ENCODE results near the gene LRP5.

Gene LRP5

DNA sequence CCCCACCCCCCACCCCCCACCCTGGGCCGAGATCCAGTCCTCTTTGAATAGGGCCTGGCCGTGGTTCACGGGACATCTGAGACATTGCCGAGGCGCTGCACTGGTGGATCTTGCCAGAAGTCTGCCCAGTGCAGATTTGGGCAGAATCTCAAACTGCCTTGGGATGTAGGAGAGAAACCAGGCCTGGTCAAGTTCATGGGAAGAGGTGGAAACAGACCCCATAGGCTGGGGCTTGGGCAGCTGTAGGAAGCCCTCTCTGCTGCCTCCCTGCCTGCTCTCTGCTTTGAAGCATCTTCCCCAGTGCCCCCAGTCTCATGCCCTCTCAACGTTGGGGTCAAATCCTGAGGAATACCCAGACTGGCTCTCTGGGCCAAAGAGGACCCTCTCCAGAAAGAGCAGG, 132.2 kb downstream of the LRP5 start:
- H3K79me1 ChIP-seq (replicated peaks; ENCODE audit: low read length, poor library complexity, severe bottlenecking), result peaks cover 3% of the 10 kb centered on the region
- H3K14ac ChIP-seq (ENCODE audit: low read length in 2 of 2), result no peak overlapping the region
- no peak for DNase-seq
- H3K36me3 ChIP-seq (ENCODE audit: control insufficient read depth in 1 of 2, insufficient read depth in 2 of 2, low read depth in 1 of 2, low read length in 2 of 2), result peaks cover 16 to 41% of the 10 kb centered on the region in 2 experiments
- peaks cover 28% of the 10 kb centered on the region for H3K4me1 ChIP-seq (ENCODE audit: control insufficient read depth, insufficient read depth, low read depth, low read length)
- H3K4me2 ChIP-seq (ENCODE audit: low read length, poor library complexity, severe bottlenecking), result no peak overlapping the region
- no peaks in the 10 kb centered on the region for H3K9me3 ChIP-seq (ENCODE audit: control insufficient read depth, low read length)
- H3K4me3 ChIP-seq (ENCODE audit: insufficient read depth in 1 of 2, low read depth in 1 of 2, low read length in 2 of 2), result no peak overlapping the region
- no peak overlapping the region for H2AFZ ChIP-seq (ENCODE audit: low read depth, low read length)
- H2BK15ac ChIP-seq (ENCODE audit: low read depth, poor library complexity, severe bottlenecking), result no peak overlapping the region
- no peak overlapping the region for H2BK12ac ChIP-seq (ENCODE audit: low read length in 2 of 2)
- H3K18ac ChIP-seq (ENCODE audit: low read depth in 1 of 2, low read length in 2 of 2), result no peak overlapping the region
- 94% methylated on average over 5 of the region's 6 CpGs for WGBS
- H2AK5ac ChIP-seq (ENCODE audit: low read length, severe bottlenecking), result no peak overlapping the region
- H3K23ac ChIP-seq (ENCODE audit: low read length in 2 of 2), result no peak overlapping the region
- H3K9ac ChIP-seq (ENCODE audit: low read length), result no peak overlapping the region
- H4K8ac ChIP-seq (ENCODE audit: low read length), result no peak overlapping the region
- H3K27ac ChIP-seq (ENCODE audit: low read length, poor library complexity, severe bottlenecking), result no peak overlapping the region
- no peak overlapping the region for H3K4ac ChIP-seq (ENCODE audit: low read depth in 1 of 2, low read length in 2 of 2)
- no peak overlapping the region for H4K91ac ChIP-seq (ENCODE audit: low read length)
- no peak overlapping the region for H2BK5ac ChIP-seq (ENCODE audit: low read depth, low read length, poor library complexity, severe bottlenecking)
- H3K27me3 ChIP-seq (ENCODE audit: control insufficient read depth in 1 of 2, insufficient read depth in 1 of 2, low read length in 2 of 2), result no peaks in the 10 kb centered on the region
- no peak overlapping the region for H2BK120ac ChIP-seq (ENCODE audit: low read depth, low read length)

- no peak overlapping the region for H2BK5ac ChIP-seq (ENCODE audit: low read depth, low read length, poor library complexity, severe bottlenecking)
- no peak overlapping the region for H3K4me2 ChIP-seq (ENCODE audit: low read length, poor library complexity, severe bottlenecking)
- no peaks in the 10 kb centered on the region for H3K9me3 ChIP-seq (ENCODE audit: control insufficient read depth, low read length)
- no peak overlapping the region for H2BK15ac ChIP-seq (ENCODE audit: low read depth, poor library complexity, severe bottlenecking)
- no peak overlapping the region for H3K9ac ChIP-seq (ENCODE audit: low read length)
- DNase-seq, result no peak
- H3K27me3 ChIP-seq (ENCODE audit: control insufficient read depth in 1 of 2, insufficient read depth in 1 of 2, low read length in 2 of 2), result no peaks in the 10 kb centered on the region
- H3K14ac ChIP-seq (ENCODE audit: low read length in 2 of 2), result no peak overlapping the region
- H2AK5ac ChIP-seq (ENCODE audit: low read length, severe bottlenecking), result peak overlapping the region; percentile 60
- no peak overlapping the region for H3K27ac ChIP-seq (ENCODE audit: low read length, poor library complexity, severe bottlenecking)
- H3K36me3 ChIP-seq (ENCODE audit: control insufficient read depth in 1 of 2, insufficient read depth in 2 of 2, low read depth in 1 of 2, low read length in 2 of 2), result peaks cover 16 to 45% of the 10 kb centered on the region in 2 experiments
- peaks cover 20% of the 10 kb centered on the region for H3K4me1 ChIP-seq (ENCODE audit: control insufficient read depth, insufficient read depth, low read depth, low read length)
- no peak overlapping the region for H3K18ac ChIP-seq (ENCODE audit: low read depth in 1 of 2, low read length in 2 of 2)
- H3K4ac ChIP-seq (ENCODE audit: low read depth in 1 of 2, low read length in 2 of 2), result peak overlapping the region in 1 of 2 experiments; percentile 35
- H3K4me3 ChIP-seq (ENCODE audit: insufficient read depth in 1 of 2, low read depth in 1 of 2, low read length in 2 of 2), result no peak overlapping the region
- no peak overlapping the region for H2AFZ ChIP-seq (ENCODE audit: low read depth, low read length)
- WGBS, result 90% methylated on average over 11 of the region's 11 CpGs
- no peak overlapping the region for H4K8ac ChIP-seq (ENCODE audit: low read length)
- H2BK12ac ChIP-seq (ENCODE audit: low read length in 2 of 2), result no peak overlapping the region
- no peak overlapping the region for H4K91ac ChIP-seq (ENCODE audit: low read length)
- H3K79me1 ChIP-seq (replicated peaks; ENCODE audit: low read length, poor library complexity, severe bottlenecking), result peaks cover 3% of the 10 kb centered on the region
- H3K23ac ChIP-seq (ENCODE audit: low read length in 2 of 2), result no peak overlapping the region
- H2BK120ac ChIP-seq (ENCODE audit: low read depth, low read length), result no peak overlapping the region
Measured at GRCh38 chr11:68445531-68446035, 133.2 kb downstream of the LRP5 start.

GRCh38 chr11:68446046-68446725, 133.8 kb downstream of the LRP5 start:
- H2BK15ac ChIP-seq (ENCODE audit: low read depth, poor library complexity, severe bottlenecking), result peak overlapping the region; percentile 41
- H2AFZ ChIP-seq (ENCODE audit: low read depth, low read length), result no peak overlapping the region
- H2BK120ac ChIP-seq (ENCODE audit: low read depth, low read length), result no peak overlapping the region
- peaks cover 16% of the 10 kb centered on the region for H3K4me1 ChIP-seq (ENCODE audit: control insufficient read depth, insufficient read depth, low read depth, low read length)
- H3K4ac ChIP-seq (ENCODE audit: low read depth in 1 of 2, low read length in 2 of 2), result no peak overlapping the region
- 96% methylated on average over 18 of the region's 18 CpGs for WGBS
- H3K9ac ChIP-seq (ENCODE audit: low read length), result no peak overlapping the region
- DNase-seq, result no peak
- peaks cover 16 to 45% of the 10 kb centered on the region in 2 experiments for H3K36me3 ChIP-seq (ENCODE audit: control insufficient read depth in 1 of 2, insufficient read depth in 2 of 2, low read depth in 1 of 2, low read length in 2 of 2)
- no peaks in the 10 kb centered on the region for H3K27me3 ChIP-seq (ENCODE audit: control insufficient read depth in 1 of 2, insufficient read depth in 1 of 2, low read length in 2 of 2)
- H3K18ac ChIP-seq (ENCODE audit: low read depth in 1 of 2, low read length in 2 of 2), result no peak overlapping the region
- H3K23ac ChIP-seq (ENCODE audit: low read length in 2 of 2), result no peak overlapping the region
- no peaks in the 10 kb centered on the region for H3K9me3 ChIP-seq (ENCODE audit: control insufficient read depth, low read length)
- H2BK12ac ChIP-seq (ENCODE audit: low read length in 2 of 2), result no peak overlapping the region
- no peak overlapping the region for H3K4me2 ChIP-seq (ENCODE audit: low read length, poor library complexity, severe bottlenecking)
- H3K4me3 ChIP-seq (ENCODE audit: insufficient read depth in 1 of 2, low read depth in 1 of 2, low read length in 2 of 2), result no peak overlapping the region
- no peak overlapping the region for H4K91ac ChIP-seq (ENCODE audit: low read length)
- H2AK5ac ChIP-seq (ENCODE audit: low read length, severe bottlenecking), result peak overlapping the region; percentile 45
- H4K8ac ChIP-seq (ENCODE audit: low read length), result no peak overlapping the region
- no peak overlapping the region for H3K14ac ChIP-seq (ENCODE audit: low read length in 2 of 2)
- no peak overlapping the region for H2BK5ac ChIP-seq (ENCODE audit: low read depth, low read length, poor library complexity, severe bottlenecking)
- peaks cover 3% of the 10 kb centered on the region for H3K79me1 ChIP-seq (replicated peaks; ENCODE audit: low read length, poor library complexity, severe bottlenecking)
- H3K27ac ChIP-seq (ENCODE audit: low read length, poor library complexity, severe bottlenecking), result no peak overlapping the region

DNA sequence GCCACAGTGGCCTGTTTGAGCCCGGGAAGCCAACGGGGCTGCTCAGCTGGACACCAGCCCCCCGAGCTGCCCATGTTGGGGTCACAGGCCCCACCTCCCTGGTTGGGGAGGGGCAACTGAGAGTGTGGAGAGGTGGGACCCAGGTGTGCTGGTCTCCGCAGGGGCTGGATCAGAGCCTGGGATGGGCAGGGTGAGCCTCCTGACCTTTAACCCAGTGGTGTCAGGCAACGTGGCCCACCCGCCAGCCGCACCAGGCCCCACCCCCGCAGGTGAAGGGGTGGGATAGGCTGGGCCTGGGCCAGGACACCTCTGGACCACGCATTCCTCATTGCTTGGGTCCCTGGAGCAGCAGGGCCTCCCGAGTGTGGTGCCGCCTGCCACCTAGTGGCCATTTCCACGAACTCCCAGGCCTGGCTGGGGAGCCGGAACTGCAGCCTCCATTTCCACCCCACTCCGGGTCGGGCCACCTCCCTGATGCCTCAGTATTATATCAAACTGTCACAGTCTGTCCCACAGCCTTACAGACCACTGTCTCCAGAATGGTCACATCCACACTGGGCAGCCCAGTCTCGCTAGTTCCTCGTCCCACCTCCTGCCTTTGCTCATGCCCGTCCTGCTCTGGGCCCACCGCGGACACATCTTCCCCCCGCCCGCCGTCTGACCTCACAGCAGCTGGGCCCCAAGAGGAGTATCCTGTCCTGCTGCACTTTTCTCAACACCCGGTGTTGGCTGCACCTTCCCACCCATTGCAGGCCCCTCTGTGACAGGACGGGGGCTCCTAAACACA, 134.8 kb downstream of the LRP5 start:
- Histone ChIP-seq H3K79me1 (replicated peaks; ENCODE audit: low read length, poor library complexity, severe bottlenecking) (peaks cover 3% of the 10 kb centered on the region), H2BK120ac (ENCODE audit: low read depth, low read length) (no peak overlapping the region), H3K9me3 (ENCODE audit: control insufficient read depth, low read length) (no peaks in the 10 kb centered on the region), H3K27me3 (ENCODE audit: control insufficient read depth in 1 of 2, insufficient read depth in 1 of 2, low read length in 2 of 2) (no peaks in the 10 kb centered on the region), H4K91ac (ENCODE audit: low read length) (no peak overlapping the region), H3K4me2 (ENCODE audit: low read length, poor library complexity, severe bottlenecking) (no peak overlapping the region), H3K14ac (ENCODE audit: low read length in 2 of 2) (no peak overlapping the region), H2AK5ac (ENCODE audit: low read length, severe bottlenecking) (no peak overlapping the region), H3K4me3 (ENCODE audit: insufficient read depth in 1 of 2, low read depth in 1 of 2, low read length in 2 of 2) (no peak overlapping the region), H3K9ac (ENCODE audit: low read length) (peak overlapping the region; percentile 39), H3K36me3 (ENCODE audit: control insufficient read depth in 1 of 2, insufficient read depth in 2 of 2, low read depth in 1 of 2, low read length in 2 of 2) (peaks cover 16 to 45% of the 10 kb centered on the region in 2 experiments), H3K4me1 (ENCODE audit: control insufficient read depth, insufficient read depth, low read depth, low read length) (peaks cover 9% of the 10 kb centered on the region), H3K18ac (ENCODE audit: low read depth in 1 of 2, low read length in 2 of 2) (no peak overlapping the region), H4K8ac (ENCODE audit: low read length) (peak overlapping the region; percentile 10), H2BK15ac (ENCODE audit: low read depth, poor library complexity, severe bottlenecking) (no peak overlapping the region), H3K23ac (ENCODE audit: low read length in 2 of 2) (no peak overlapping the region), H2BK5ac (ENCODE audit: low read depth, low read length, poor library complexity, severe bottlenecking) (no peak overlapping the region), H2BK12ac (ENCODE audit: low read length in 2 of 2) (peak overlapping the region in 1 of 2 experiments; percentile 80), H3K4ac (ENCODE audit: low read depth in 1 of 2, low read length in 2 of 2) (peak overlapping the region in 1 of 2 experiments; percentile 36), H3K27ac (ENCODE audit: low read length, poor library complexity, severe bottlenecking) (no peak overlapping the region), H2AFZ (ENCODE audit: low read depth, low read length) (peak overlapping the region; percentile 32)
- 51% methylated on average over 24 of the region's 25 CpGs for WGBS
- peak; percentile 70 for DNase-seq
